Body of pancreas (tissue), 4 donors: ENCODE results near the gene WLS.

Source experiments
- POLR2A ChIP-seq, 3 donors: fragments of 450-650 bp; IDR thresholded peaks; one replicate each; pipeline ENCODE4 v1.6.1; 2016; ENCODE audit warnings: antibody characterized with exemption in 3 of 3, mild to moderate bottlenecking in 2 of 3
- TF ChIP-seq, protein P1 (sequence below), 7 experiments: fragments of 450-650 bp in 4 of 7; fragments of 200-600 bp in 3 of 7; sonication (generic) in 3 of 7; IDR thresholded peaks; one replicate each; pipeline ENCODE4 v1.5.1; 2016 to 2019; ENCODE audit warnings: antibody characterized with exemption in 7 of 7

DNA sequence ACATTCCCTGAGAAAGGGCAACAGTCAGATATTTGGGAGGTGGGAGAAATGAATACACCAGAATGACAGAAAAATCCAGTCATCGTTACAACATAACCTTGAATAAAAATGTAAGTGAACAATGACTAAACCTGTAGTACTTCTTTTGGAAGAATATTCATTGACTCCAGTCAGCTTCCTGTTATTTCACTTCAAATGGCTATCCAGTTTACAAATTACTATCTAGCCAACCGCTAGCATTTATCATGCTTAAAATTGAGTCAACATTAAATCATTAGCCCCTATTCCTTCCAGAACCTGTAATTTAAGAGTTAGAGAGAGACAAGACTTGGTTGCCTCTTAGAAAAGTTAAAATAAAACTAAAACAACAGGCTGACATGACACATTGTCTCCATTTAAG, 33.6 kb downstream of the WLS start:
- no peak for TF ChIP-seq POLR2A (IDR thresholded peaks at IDR 0.05)
- TF ChIP-seq, protein P1, sequence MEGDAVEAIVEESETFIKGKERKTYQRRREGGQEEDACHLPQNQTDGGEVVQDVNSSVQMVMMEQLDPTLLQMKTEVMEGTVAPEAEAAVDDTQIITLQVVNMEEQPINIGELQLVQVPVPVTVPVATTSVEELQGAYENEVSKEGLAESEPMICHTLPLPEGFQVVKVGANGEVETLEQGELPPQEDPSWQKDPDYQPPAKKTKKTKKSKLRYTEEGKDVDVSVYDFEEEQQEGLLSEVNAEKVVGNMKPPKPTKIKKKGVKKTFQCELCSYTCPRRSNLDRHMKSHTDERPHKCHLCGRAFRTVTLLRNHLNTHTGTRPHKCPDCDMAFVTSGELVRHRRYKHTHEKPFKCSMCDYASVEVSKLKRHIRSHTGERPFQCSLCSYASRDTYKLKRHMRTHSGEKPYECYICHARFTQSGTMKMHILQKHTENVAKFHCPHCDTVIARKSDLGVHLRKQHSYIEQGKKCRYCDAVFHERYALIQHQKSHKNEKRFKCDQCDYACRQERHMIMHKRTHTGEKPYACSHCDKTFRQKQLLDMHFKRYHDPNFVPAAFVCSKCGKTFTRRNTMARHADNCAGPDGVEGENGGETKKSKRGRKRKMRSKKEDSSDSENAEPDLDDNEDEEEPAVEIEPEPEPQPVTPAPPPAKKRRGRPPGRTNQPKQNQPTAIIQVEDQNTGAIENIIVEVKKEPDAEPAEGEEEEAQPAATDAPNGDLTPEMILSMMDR (IDR thresholded peaks at IDR 0.05): no peak
